NCI-H510A (cell line): ENCODE results near the gene NEFH.

Source experiments
- DNase-seq: peaks from one replicate; lab custom pipeline; 2025; lab: John Stamatoyannopoulos, UW

NEFH gene

DNA sequence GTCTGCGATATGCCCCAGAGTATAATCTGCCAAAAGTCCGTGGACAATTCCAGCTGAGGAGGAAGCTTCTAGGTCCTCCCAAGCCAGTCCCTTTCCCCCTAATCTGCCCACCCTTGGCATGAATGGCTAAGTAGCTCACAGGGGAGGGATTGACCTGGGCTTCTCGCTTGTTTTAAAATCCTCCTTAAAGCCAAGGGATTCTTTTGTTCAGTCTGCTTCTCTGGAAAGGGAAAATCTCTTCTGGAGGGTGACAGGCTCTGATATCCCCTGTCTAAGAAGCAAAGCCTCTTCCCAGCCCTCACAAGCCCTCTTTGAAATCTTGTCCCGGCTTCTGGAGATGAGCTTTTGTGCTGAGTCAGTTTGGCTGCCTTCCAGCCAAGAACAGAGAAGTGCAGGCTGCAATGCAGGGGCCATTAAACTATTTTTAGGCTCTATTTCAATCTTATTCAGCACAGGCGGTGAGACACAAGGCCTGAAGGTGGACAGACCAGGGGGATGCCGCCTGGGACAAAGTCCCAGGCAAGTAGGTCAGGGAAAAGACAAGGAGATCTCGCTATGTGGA lies 23.9 kb downstream of the NEFH start:
- DNase-seq, result no peak

DNA sequence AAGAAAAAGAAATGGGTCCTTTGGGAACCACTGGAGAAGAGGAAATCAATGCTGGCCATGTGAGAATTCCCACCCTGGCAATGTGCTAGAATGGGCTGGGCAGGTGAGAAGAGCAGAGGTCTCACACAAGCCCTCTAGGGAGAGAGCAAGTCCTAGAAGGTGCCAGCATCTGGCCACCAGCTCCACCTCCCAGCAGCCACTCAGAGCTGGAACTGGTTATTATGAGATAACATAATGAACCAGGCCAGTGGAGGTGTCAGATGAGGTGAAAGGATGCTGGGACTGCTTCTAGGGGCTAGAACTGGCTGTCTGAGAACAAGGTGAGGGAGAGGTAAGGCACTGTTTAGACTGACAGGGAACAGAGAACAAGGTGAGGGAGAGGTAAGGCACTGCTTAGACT lies 29.3 kb downstream of the NEFH start:
- DNase-seq, result no peak

DNA sequence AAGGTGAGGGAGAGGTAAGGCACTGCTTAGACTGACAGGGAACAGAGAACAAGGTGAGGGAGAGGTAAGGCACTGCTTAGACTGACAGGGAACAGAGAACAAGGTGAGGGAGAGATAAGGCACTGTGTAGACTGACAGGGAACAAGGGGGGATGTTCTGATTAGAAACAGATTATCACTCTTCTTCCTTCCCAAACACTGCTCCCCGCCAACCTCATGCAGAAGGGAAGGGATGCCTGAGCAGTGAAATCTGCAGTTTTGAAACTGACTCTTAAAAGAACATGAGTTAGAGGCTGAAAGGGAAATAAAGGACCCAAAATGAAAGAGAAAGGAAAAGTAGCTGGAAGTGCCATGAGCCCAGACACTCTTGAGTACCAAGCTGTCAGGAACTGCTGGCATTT lies 29.8 kb downstream of the NEFH start:
- DNase-seq, result no peak

DNA sequence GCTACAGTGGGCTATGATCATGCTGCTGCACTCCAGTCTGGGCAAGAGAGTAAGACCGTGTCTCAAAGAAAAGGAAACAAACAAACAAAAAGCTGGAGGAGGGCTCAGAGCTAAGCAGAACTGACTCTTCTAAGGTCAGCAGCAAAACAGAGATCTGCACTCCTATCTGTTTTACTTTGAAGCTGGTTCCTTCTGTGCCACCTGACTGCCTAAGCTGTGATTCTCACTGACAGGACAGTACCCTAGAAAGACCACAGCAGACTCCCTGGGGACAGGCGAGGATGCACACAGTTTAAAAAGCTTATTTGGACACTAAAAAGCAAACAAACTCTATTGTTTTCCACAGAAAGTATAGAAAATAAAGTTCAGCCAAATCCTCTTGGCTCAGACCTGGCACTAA lies 30.5 kb downstream of the NEFH start:
- DNase-seq, result no peak

DNA sequence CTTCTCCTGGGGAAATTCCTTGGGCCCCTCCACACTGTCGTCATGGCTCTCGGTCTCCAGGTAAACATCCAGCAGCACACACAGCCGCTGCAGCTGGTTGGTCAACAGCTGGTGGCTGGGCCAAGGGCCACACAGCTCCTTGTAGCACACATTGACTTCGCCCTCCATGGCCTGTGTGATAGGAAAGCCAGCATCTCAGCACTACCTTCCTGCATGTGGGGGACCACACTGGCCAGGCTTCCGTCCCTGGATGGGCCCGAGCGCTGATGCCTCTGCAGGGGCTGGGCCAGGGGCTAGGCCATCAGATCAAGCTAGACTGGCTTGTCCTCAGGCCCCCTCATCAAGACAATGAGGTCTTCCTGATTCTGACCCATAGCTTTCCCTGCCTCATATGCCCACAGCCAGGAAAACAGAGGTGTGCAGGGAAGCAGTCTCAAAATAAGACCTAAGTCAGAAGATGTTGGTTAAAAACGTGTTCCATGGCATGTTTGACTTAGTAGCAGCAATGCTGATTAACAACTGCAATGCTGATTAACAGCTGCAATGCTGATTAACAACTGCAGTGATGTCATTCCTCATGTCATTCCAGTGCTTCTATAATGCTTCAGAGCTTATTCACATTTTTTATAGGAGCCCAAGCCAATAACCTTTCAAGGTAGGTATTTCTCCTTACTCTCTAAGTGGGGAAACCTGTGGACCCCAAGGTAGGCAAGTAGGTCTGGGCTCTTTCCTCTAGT lies 31.3 kb downstream of the NEFH start:
- no peak for DNase-seq

DNA sequence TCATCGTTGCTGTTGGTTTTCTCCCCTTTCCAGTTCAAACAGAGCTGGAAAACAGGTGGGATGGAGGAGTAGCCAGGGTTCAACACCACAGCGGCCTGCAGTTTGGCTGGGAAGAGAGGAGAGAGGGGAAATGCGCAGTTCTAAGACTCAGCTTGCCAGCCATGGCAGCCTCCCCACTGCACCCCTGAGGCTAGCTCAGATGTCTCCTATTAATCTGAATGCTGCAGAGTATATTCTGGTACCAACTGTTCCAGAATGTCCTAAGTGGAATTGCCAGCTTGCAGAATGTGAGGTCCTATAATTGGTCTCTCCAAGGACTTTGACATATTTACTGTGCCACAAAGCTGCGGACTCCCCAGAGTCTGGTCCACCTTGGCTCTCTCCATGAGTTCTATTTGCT lies 32.0 kb downstream of the NEFH start:
- no peak for DNase-seq

DNA sequence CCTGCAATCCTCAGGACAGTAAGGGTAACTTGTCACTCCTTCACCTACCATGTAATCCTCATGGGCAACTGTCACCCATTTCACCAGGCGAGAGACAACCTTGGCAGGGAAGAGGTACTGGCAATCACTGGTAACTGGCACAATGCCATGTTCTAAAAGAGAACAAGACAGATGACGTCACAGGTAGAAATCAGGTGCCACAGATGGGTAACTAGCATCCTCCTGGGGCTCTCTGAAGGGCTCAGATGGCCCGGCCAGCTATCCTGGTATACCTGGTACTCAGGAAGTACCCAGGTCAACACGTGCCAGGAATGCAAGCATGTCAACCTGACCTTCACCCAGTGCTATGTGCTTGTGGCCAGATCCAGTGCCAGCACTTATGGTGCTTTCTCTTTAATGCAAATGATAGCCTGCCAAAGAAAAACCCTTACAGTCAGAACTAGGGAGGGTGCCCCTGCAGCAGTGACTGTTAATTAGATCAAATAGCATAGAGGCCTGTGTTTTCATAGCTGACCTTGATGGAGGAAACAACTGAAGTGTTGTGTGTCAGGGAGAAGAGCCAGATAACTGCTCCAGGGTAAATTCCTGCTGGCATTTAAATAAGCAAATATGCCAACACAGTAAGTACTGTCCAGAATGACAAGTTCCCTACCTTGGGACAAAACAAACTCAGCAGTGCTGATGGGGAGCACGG lies 37.3 kb downstream of the NEFH start:
- DNase-seq, result no peak

DNA sequence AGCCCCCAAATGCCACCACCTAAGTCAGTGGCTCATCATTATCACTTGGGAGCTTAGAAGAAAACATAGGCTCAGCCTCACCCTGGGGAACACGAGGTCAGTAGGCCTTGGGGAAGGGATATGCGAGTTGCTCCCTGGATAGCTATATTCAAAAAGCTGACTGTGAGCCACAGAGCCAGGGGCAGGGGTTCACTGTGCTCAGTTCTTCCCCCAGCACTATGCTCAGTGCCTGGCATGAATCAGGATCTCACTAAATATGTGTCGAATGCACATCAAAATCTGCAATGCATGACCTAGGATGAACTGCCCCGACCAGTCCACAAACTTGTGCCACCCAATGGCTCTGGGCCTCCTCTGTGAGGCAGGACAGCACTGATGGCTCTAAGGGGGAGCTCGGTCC lies 38.4 kb downstream of the NEFH start:
- no peak for DNase-seq

DNA sequence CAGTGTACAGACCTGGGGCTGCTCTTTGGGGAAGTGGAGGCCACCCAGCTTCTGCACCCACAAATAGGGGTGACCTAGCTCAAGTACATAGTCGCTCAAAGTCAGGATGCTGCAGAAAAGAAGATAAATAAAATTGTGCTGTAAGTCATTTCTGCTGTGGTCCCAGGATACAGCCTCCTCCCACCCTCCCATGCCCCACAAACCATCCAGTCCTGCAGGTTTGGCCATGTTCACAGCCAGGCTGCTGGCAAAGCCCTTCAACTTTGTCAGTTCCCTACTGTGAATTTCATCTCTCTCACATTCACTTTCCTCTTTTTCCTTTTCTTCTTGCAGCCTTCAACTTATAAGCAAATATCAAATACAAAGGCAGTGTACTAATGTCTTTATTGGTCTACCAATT lies 40.0 kb downstream of the NEFH start:
- no peak for DNase-seq

DNA sequence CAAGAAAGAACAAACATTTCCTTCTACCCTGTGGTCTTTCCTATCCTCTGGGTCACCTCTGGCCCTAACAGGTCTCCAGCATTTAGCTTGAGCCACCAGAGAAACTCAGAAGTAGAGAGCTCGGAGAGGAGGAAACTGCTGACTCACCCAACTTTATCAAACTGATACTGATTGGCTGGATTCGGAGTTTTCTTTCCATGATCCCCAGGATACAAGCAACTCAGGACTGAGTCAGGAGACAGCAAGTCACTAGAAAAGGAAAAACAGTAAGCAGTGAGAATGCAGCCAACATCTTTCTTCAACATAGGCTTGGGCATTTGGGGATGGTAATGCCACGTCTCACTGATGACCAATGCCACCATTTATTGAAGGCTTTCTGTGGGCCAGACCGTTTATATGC lies 40.8 kb downstream of the NEFH start:
- no peak for DNase-seq

DNA sequence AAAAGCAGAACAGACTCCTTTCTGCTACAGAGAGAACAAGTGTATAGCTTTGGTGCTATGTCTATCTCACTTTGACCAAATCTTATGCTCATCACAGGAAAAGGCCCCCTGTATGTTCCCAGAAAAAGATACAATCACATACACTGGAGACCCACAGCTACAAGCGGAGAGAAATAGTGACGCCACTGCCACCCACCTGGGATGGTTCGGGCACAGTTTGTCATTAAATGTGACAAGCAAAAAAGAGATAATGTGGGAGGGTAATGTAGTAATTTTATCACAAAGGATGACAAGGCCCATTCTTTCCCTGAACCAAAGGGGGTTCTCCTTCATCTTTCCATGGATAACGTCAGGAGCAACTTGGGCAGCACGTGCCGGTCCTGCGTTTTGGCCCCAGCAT lies 41.5 kb downstream of the NEFH start:
- no peak for DNase-seq

DNA sequence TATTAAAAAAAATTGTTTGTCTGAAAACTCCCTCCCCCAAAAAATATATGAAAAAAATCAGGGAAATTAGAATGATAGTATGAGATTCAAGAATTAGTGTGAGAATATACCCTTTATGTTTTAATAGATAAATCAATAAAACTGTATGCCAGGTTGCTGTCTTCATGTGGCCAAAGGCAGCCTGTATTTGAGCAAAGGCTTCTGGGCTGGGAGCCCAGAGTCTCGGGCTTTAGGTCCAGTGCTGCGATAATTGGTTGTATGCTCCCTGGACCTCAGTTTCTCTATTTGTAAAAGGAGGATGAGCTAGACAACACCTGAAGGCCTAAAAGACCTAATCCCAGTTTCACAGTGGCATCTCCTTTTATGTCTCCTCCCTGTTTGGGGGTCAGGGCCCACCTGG lies 43.7 kb downstream of the NEFH start:
- no peak for DNase-seq

DNA sequence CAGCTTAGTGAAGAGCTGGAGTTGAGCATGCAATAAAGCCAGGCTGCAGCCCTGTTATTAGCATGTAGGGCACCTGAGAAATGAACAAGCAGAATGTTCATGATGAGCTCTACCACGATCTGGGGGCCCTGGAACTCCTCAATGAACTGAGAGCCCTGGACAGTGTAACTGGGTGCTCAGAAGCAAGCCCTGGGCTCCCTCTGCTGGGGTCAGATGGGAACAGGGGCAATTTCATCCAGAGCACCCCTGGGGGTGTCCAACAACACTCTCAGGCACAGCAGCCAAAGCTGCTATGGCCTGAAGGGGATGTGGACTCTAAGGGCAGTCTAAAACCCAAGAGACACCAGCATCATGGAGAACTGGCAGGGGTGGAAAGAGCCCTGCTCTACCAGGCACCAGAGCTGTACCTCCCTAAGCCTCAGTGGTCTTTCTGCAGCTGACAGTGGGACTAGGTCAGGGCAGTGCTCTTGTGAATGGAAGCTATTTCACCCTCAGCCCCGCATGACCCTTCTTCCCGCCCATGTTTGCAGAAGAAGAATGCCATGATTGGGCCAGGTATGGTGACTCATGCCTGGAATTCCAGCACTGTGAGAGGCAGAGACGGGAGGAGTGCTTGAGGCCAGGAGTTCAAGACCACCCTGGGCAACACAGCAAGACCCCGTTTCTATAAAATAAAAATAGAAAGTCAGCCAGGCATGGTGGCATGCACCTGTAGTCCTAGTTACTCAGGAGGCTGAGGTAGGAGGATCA lies 44.6 kb downstream of the NEFH start:
- no peak for DNase-seq

DNA sequence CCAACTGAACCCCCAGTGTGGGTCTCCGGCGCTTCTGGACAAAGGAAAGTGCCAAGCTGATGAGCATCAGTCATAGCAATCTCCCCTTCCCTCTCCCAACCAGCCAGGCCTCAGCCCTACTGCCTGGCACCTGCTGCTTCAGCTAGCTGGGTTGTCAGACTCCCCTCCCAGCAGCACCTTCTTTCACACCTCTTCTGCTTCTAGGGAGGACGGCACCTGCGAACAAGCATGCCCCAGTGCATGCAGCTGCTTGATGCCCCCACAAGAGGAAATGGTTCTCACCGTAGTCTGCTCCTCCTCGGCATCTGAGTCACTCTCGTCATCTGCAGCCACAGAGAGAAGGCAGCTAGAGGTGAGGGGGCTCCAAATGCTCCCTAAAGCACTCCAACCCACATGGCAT lies 48.1 kb downstream of the NEFH start:
- no peak for DNase-seq

DNA sequence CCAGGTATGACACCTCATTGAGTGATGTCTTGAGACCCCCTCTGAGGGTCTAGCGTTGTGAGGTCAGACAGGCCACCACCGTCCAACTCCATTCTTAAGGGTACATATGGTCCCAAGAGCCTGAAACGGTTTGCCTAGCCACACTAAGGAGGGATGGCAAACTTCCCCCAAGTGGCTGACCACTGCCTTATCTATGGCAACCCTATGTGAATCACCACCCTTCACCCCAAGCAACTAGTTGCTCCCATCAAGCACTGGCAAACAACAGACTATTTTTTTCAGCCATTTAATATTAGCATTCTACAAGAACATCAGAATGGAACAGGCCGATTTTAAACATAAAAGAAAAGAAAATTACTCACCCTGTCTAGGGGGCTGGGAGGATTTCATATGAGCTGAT lies 50.7 kb downstream of the NEFH start:
- no peak for DNase-seq

DNA sequence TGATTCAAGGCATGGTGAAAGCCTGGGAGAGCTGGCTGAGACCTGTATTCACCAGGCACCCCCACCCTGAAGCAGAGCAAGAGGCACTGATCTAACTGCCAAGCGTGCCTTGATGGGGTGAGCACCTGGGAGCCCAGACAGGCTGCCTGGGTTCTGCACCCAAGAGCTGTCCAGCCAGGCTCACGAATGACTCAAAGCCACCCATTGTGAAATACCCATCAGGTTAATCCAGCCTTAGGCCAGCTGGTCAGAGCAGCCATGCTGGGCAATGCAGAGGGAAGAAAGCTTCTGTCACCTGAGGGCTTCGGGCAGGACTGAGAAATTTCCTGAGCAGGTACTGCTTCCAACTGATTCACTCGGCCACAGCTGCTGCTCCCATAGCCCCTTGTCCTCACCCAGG lies 51.4 kb downstream of the NEFH start:
- no peak for DNase-seq

DNA sequence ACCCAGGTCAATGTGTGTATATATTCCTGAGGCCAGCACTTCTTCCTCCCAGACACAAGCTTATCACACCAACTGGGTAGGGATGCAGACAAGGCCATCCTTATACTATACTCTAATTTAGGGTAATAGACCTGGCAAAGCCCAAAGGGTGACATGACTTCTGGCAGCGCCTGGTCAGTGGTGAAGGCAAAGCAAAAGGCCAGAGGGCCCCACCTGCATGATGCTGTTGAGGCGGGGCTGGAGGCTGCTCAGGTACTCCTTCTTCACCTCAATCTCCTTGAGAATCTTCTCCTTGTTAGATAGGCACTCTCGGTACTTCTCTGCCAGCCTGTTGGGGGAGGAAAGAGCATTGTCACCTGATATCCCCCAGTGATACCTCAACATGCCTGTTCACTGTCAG lies 56.4 kb downstream of the NEFH start:
- no peak for DNase-seq

DNA sequence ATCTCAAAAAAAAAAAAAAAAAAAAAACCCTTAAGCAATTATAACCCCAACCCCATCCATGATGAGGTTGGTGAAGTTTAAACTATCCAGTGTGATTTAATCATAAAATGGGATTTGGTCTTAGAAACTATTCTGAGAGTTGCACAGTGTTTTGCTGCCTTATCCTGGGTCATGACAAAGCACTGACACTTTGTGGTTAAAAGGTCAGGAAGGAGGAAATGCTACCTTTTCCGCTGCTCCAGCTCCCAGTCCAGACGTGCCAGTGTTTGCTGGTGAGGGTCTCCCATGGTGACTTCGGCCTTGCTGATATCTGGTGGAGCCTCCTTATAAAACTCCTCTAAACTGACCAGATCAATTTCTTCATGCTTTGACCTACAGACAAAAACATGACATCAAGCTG lies 59.1 kb downstream of the NEFH start:
- DNase-seq, result no peak
